IMR-90 (cell line): Measurements from ENCODE around the gene NLRP3. TPM values are rescaled to one million over a fixed set of nuclear protein-coding genes. Genes with fewer than 3 reads are reported as not detected.

Source experiments
- ATAC-seq: fragments of 200-7000 bp; cut with Tn5 transposase; 2 replicates; pipeline ENCODE4 v1.9.1; 2020; ENCODE audit warnings: low read depth, mild to moderate bottlenecking, moderate library complexity
- BruUV-seq: library from RNA; stranded (reverse); fragments of 400-500 nt; replicated peaks from 2 replicates; lab custom pipeline; 2021; lab: Mats Ljungman, UMichigan
- CTCF ChIA-PET: fragments of 300-600 bp; formaldehyde crosslinking; extraction: SDS; loops from one replicate; lab custom pipeline; 2021; ENCODE audit warnings: antibody characterized with exemption; lab: Yijun Ruan, JAX
- POLR2A ChIA-PET: fragments of 300-600 bp; sonication (Branson Sonifier 250); formaldehyde crosslinking; loops from one replicate; lab custom pipeline; 2022; ENCODE audit warnings: antibody characterized with exemption; ENCODE audit not compliant: unreplicated experiment; lab: Charles Lee
- DNase-seq: peaks from one replicate; pipeline ENCODE4 v3.0.0; 2013
- H2AFZ ChIP-seq: replicated peaks from 2 replicates; pipeline ENCODE3; 2013; ENCODE audit warnings: low read length, mild to moderate bottlenecking; ENCODE audit not compliant: poor library complexity
- H2AK5ac ChIP-seq: 2 replicates; pipeline ENCODE4 v1.6.1; 2013; ENCODE audit warnings: low read depth, low read length, inconsistent platforms
- H2AK9ac ChIP-seq: replicated peaks from 2 replicates; pipeline ENCODE3; 2013; ENCODE audit warnings: mild to moderate bottlenecking, low read depth, low read length, moderate library complexity; ENCODE audit not compliant: poor library complexity
- H2BK120ac ChIP-seq: 2 replicates; pipeline ENCODE4 v1.6.1; 2013; ENCODE audit warnings: low read depth, low read length, inconsistent platforms
- H2BK15ac ChIP-seq: 3 replicates; pipeline ENCODE4 v1.6.1; 2013; ENCODE audit warnings: low read depth, low read length, inconsistent platforms
- H2BK20ac ChIP-seq: 2 replicates; pipeline ENCODE4 v1.6.1; 2013; ENCODE audit warnings: low read depth, mild to moderate bottlenecking, inconsistent platforms, low read length, moderate library complexity
- H2BK5ac ChIP-seq: 2 replicates; pipeline ENCODE4 v1.6.1; 2013; ENCODE audit warnings: mild to moderate bottlenecking, low read depth, low read length, inconsistent platforms; ENCODE audit not compliant: poor library complexity, severe bottlenecking
- H3K14ac ChIP-seq: replicated peaks from 2 replicates; pipeline ENCODE4 v1.6.1; 2013; ENCODE audit warnings: low read depth, low read length, inconsistent platforms
- H3K18ac ChIP-seq: 2 replicates; pipeline ENCODE4 v1.6.1; 2013; ENCODE audit warnings: low read depth, low read length, control low read depth
- H3K23ac ChIP-seq: 2 replicates; pipeline ENCODE4 v1.6.1; 2013; ENCODE audit warnings: low read depth, low read length, inconsistent platforms
- H3K27ac ChIP-seq: 2 replicates; pipeline ENCODE4 v1.5.1; 2013; ENCODE audit warnings: mild to moderate bottlenecking, control low read depth, low read length; ENCODE audit not compliant: insufficient read depth
- H3K27me3 ChIP-seq: 2 replicates; pipeline ENCODE4 v1.6.1; 2013; ENCODE audit warnings: low read length; ENCODE audit not compliant: control insufficient read depth, insufficient read depth
- H3K36me3 ChIP-seq: 2 replicates; pipeline ENCODE4 v1.6.1; 2013; ENCODE audit warnings: low read length, mixed read lengths; ENCODE audit not compliant: control insufficient read depth, insufficient read depth
- H3K4ac ChIP-seq: 2 replicates; pipeline ENCODE4 v1.6.1; 2013; ENCODE audit warnings: low read depth, low read length, inconsistent platforms
- H3K4me1 ChIP-seq: 2 replicates; pipeline ENCODE4 v1.6.1; 2013; ENCODE audit warnings: low read length, mixed read lengths; ENCODE audit not compliant: control insufficient read depth, insufficient read depth
- H3K4me2 ChIP-seq: 2 replicates; pipeline ENCODE4 v1.6.1; 2013; ENCODE audit warnings: low read depth, mild to moderate bottlenecking, control low read depth, low read length, moderate library complexity
- H3K4me3 ChIP-seq: 2 replicates; pipeline ENCODE4 v1.5.1; 2013; ENCODE audit warnings: low read depth, mild to moderate bottlenecking, control low read depth, low read length, moderate library complexity; ENCODE audit not compliant: insufficient read depth
- H3K56ac ChIP-seq: 2 replicates; pipeline ENCODE4 v1.6.1; 2013; ENCODE audit warnings: low read length, inconsistent platforms; ENCODE audit not compliant: insufficient read depth; ENCODE audit errors: extremely low read depth
- H3K79me1 ChIP-seq, 2 experiments: 2 replicates each; pipeline ENCODE4 v1.6.1; 2013; ENCODE audit warnings: low read length in 2 of 2, inconsistent platforms in 1 of 2, low read depth in 1 of 2
- H3K9ac ChIP-seq: 2 replicates; pipeline ENCODE4 v1.6.1; 2013; ENCODE audit warnings: low read depth, low read length, control low read depth
- H3K9me1 ChIP-seq: 2 replicates; pipeline ENCODE4 v1.6.1; 2013; ENCODE audit warnings: low read length, inconsistent platforms; ENCODE audit not compliant: insufficient read depth
- H3K9me3 ChIP-seq: 2 replicates; pipeline ENCODE4 v1.6.1; 2013; ENCODE audit warnings: low read length; ENCODE audit not compliant: control insufficient read depth, insufficient read depth
- H4K20me1 ChIP-seq: 2 replicates; pipeline ENCODE4 v1.6.1; 2013; ENCODE audit warnings: low read length, inconsistent platforms; ENCODE audit not compliant: insufficient read depth
- H4K5ac ChIP-seq: 2 replicates; pipeline ENCODE4 v1.6.1; 2013; ENCODE audit warnings: mild to moderate bottlenecking, low read depth, low read length, control low read depth
- H4K8ac ChIP-seq, 2 experiments: 2 replicates each; pipeline ENCODE4 v1.6.1; 2013; ENCODE audit warnings: low read depth in 2 of 2, low read length in 2 of 2, control low read depth in 1 of 2, inconsistent platforms in 1 of 2
- H4K91ac ChIP-seq: 2 replicates; pipeline ENCODE4 v1.6.1; 2013; ENCODE audit warnings: low read depth, low read length, inconsistent platforms; ENCODE audit not compliant: insufficient read depth
- BHLHE40 ChIP-seq: fragments of 150-350 bp; IDR thresholded peaks from 2 replicates; pipeline ENCODE4 v1.6.1; 2016; ENCODE audit warnings: mild to moderate bottlenecking, low read depth, low read length
- FOS ChIP-seq: fragments of 150-350 bp; IDR thresholded peaks from 2 replicates; pipeline ENCODE4 v1.6.1; 2016; ENCODE audit warnings: low read depth, low read length
- MAZ ChIP-seq: IDR thresholded peaks from 2 replicates; pipeline ENCODE4 v1.6.1; 2012; ENCODE audit warnings: low read depth, mild to moderate bottlenecking, low read length, improper control_type of control experiment, moderate library complexity, borderline replicate concordance
- MXI1 ChIP-seq: IDR thresholded peaks from 2 replicates; pipeline ENCODE4 v1.6.1; 2012; ENCODE audit warnings: low read depth, mild to moderate bottlenecking, low read length, moderate library complexity, borderline replicate concordance
- POLR2A ChIP-seq: IDR thresholded peaks from 2 replicates; pipeline ENCODE4 v1.6.1; 2012; ENCODE audit warnings: mild to moderate bottlenecking, low read depth, low read length
- RFX5 ChIP-seq: IDR thresholded peaks from 2 replicates; pipeline ENCODE4 v1.8.0; 2012; ENCODE audit warnings: low read depth, mild to moderate bottlenecking, low read length, moderate library complexity
- WGBS, 2 experiments: methylation state at CpG; one replicate each; pipeline versions ENCODE4 v1.1.5 to v1.1.7; 2013; ENCODE audit warnings: missing lambda C conversion rate in 2 of 2; ENCODE audit not compliant: insufficient read length in 1 of 2; ENCODE audit errors: extremely low coverage in 2 of 2; 5-methylcytosine and 5-hydroxymethylcytosine counted together
- dilution Hi-C: fragments of 300-500 bp; cut with HindIII; formaldehyde crosslinking; loops from one replicate; pipeline ENCODE4 v1.14.3; 2018; ENCODE audit warnings: low sequenced_read_pairs; ENCODE audit not compliant: unreplicated experiment
- in situ Hi-C: fragments of 300-500 bp; cut with MboI; formaldehyde crosslinking; loops from 3 replicates; pipeline ENCODE4 v1.14.3; 2019; ENCODE audit warnings: low sequenced_read_pairs, inconsistent platforms, mixed read lengths
- intact Hi-C: fragments of 100-400 bp; cut with micrococcal nuclease; formaldehyde crosslinking; loops from 2 replicates; pipeline ENCODE4 v1.10.0; 2022
- polyA plus RNA-seq, 3 experiments: library from polyadenylated mRNA; depleted of rRNA; stranded (reverse); fragments of >200 nt; gene quantifications; 2 replicates each; pipeline ENCODE4 v1.2.3, GENCODE V29; 2012; ENCODE audit warnings: low replicate concordance in 1 of 3
- total RNA-seq: library from RNA; depleted of rRNA; stranded (reverse); fragments of >200 nt; gene quantifications from 2 replicates; pipeline ENCODE4 v1.2.3, GENCODE V29; 2012

The NLRP3 gene
- total and polyA plus RNA-seq, 2 of the 4 experiments (the other 2 are of a cell fraction), result 0.18 TPM; not detected in 1

DNA sequence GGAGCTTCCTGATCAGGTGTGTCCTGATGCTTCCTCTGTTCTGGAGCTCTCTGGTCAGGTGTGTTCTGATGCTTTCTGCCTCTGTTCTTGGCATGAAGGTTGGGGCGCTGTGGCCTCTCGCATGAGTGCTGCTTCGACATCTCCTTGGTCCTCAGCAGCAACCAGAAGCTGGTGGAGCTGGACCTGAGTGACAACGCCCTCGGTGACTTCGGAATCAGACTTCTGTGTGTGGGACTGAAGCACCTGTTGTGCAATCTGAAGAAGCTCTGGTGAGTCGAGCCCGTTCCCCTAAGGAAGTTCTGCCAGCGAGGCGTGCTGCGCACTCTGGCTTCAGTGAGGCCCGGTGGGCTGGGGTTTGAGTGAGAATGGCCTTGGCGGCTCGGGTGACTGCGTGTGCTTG lies 18.0 kb downstream of the NLRP3 start:
- H4K91ac ChIP-seq, result no peak overlapping the region
- peaks cover 2% of the 10 kb centered on the region; the same call in 1 of the 2 replicates for H3K9me3 ChIP-seq
- no peak overlapping the region for H3K23ac ChIP-seq
- POLR2A ChIA-PET, result no interaction called here
- H2AK5ac ChIP-seq, result no peak overlapping the region
- no peak overlapping the region for H3K4me2 ChIP-seq
- H2BK120ac ChIP-seq, result no peak overlapping the region
- H4K5ac ChIP-seq, result no peak overlapping the region
- no peak overlapping the region for H4K8ac ChIP-seq
- intact Hi-C loops (no loop called here), in situ Hi-C loops (no loop called here), dilution Hi-C loops (no loop called here)
- no peak overlapping the region for H2BK5ac ChIP-seq
- no peak overlapping the region for H2AFZ ChIP-seq
- no TSS peak for BruUV-seq
- no peak overlapping the region for H3K4me3 ChIP-seq
- no peak overlapping the region for H3K9ac ChIP-seq
- CTCF ChIA-PET, result no interaction called here
- H2BK15ac ChIP-seq, result no peak overlapping the region
- no peaks in the 10 kb centered on the region for H3K9me1 ChIP-seq
- no peak overlapping the region for H2AK9ac ChIP-seq
- no peak overlapping the region for H3K56ac ChIP-seq
- H3K27ac ChIP-seq, result no peak overlapping the region
- no peaks in the 10 kb centered on the region for H3K27me3 ChIP-seq
- no peak overlapping the region for H3K4ac ChIP-seq
- H2BK20ac ChIP-seq, result no peak overlapping the region
- no peak overlapping the region for H3K14ac ChIP-seq
- no peaks in the 10 kb centered on the region for H3K36me3 ChIP-seq
- 90% methylated on average over 4 of the region's 15 CpGs; no CpG with 5 or more reads in 1 of the 2 experiments for WGBS, 2 experiments
- DNase-seq, result no peak
- H3K4me1 ChIP-seq, result no peaks in the 10 kb centered on the region
- no peak for ATAC-seq
- no peaks in the 10 kb centered on the region for H3K79me1 ChIP-seq
- no peak overlapping the region for H3K18ac ChIP-seq
- TF ChIP-seq MXI1 (no peak), MAZ (no peak), RFX5 (no peak), FOS (no peak), BHLHE40 (no peak), POLR2A (no peak)
- no peaks in the 10 kb centered on the region for H4K20me1 ChIP-seq
